HG02759 (cell line): ENCODE measurements around the gene SLC17A9.

Experiments used
- ATAC-seq: cut with Tn5 transposase; IDR thresholded peaks from one replicate; pipeline ENCODE4 v1.9.1; 2021; ENCODE audit warnings: mild to moderate bottlenecking, moderate library complexity; ENCODE audit not compliant: unreplicated experiment

The SLC17A9 gene

GRCh38 chr20:62937268-62938104 lies 15.0 kb upstream of the SLC17A9 start:
- ATAC-seq = peak; percentile 82

- ATAC-seq = peak; percentile 45
Observed at GRCh38 chr20:62938105-62938888, 14.2 kb upstream of the SLC17A9 start, which contains the start of gene GID8. GID8 (plus strand) TSS chr20:62938147; CDS start chr20:62941503, 3,356 bp downstream.

GRCh38 chr20:62940875-62941274 lies 11.6 kb upstream of the SLC17A9 start:
- ATAC-seq = no peak

GRCh38 chr20:62941792-62942191 lies 10.7 kb upstream of the SLC17A9 start:
- no peak for ATAC-seq

GRCh38 chr20:62942456-62942855 lies 10.1 kb upstream of the SLC17A9 start:
- no peak for ATAC-seq

- ATAC-seq = no peak
Observed at GRCh38 chr20:62943396-62943795, 9.1 kb upstream of the SLC17A9 start.

- no peak for ATAC-seq
Observed at GRCh38 chr20:62944184-62944583, 8.3 kb upstream of the SLC17A9 start.

- ATAC-seq = no peak
Observed at GRCh38 chr20:62944746-62945145, 7.8 kb upstream of the SLC17A9 start.

GRCh38 chr20:62945771-62946339 lies 6.7 kb upstream of the SLC17A9 start:
- no peak for ATAC-seq

GRCh38 chr20:62946918-62947317 lies 5.6 kb upstream of the SLC17A9 start:
- ATAC-seq = no peak

- ATAC-seq = no peak
Observed at GRCh38 chr20:62947532-62948300, 4.8 kb upstream of the SLC17A9 start.

GRCh38 chr20:62949153-62949821 lies 3.2 kb upstream of the SLC17A9 start:
- ATAC-seq = no peak

GRCh38 chr20:62949962-62950361 lies 2.5 kb upstream of the SLC17A9 start:
- no peak for ATAC-seq

GRCh38 chr20:62950741-62951140 lies 1.8 kb upstream of the SLC17A9 start:
- ATAC-seq = no peak

- no peak for ATAC-seq
Observed at GRCh38 chr20:62951143-62951895, 1.2 kb upstream of the SLC17A9 start.

GRCh38 chr20:62951896-62952372 lies 575 bp upstream of the SLC17A9 start:
- no peak for ATAC-seq

- ATAC-seq = no peak
Observed at GRCh38 chr20:62952968-62953838, 694 bp downstream of the SLC17A9 start.
